Esophagus squamous epithelium (tissue), 4 donors: ENCODE results near the gene TRAK1.

Experiments
- CTCF ChIP-seq, 6 experiments: fragments of 450-650 bp in 4 of 6; fragments of 200-600 bp in 2 of 6; sonication (generic) in 2 of 6; IDR thresholded peaks; one replicate each; pipeline ENCODE4 v1.5.1; 2016 to 2019; ENCODE audit warnings: antibody characterized with exemption in 6 of 6, mild to moderate bottlenecking in 4 of 6, moderate library complexity in 4 of 6
- POLR2A ChIP-seq, 4 donors: fragments of 450-650 bp; IDR thresholded peaks; one replicate each; pipeline ENCODE4 v1.6.1; 2017; ENCODE audit warnings: antibody characterized with exemption in 4 of 4, mild to moderate bottlenecking in 4 of 4, moderate library complexity in 3 of 4

GRCh38 chr3:42229266-42229941, 138.2 kb downstream of the TRAK1 start:
- no peak for TF ChIP-seq POLR2A (IDR thresholded peaks at IDR 0.05)
- TF ChIP-seq CTCF (IDR thresholded peaks at IDR 0.05), result no peak
